Glomerular visceral epithelial cell (primary cell): ENCODE results near the gene JADE2.
"Not testable (repeated sequence)": the region's sequence is repeated elsewhere in the genome, so short reads cannot be mapped to it uniquely, and the experiment has no call there.

Experiments
- DNase-seq: peaks from one replicate; pipeline ENCODE4 v3.0.0-alpha.2; 2016; ENCODE audit errors: extremely low spot score

JADE2 gene

DNA sequence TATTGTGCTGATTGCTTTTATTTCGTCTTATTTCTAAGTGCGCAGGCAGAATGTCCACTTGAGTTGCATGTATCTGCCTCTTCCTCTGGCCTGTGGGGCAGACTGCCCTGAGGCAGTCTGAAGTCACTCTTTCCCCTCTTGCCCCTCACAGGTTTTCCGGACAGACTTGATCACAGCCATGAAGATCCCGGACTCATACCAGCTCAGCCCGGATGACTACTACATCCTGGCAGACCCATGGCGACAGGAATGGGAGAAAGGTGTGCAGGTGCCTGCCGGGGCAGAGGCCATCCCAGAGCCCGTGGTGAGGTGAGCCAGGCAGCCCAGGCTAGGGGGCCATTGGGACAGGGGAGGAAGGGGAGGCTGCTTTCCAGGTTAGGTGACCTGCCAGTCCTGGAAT is 26.4 kb downstream of the JADE2 start:
- peak; percentile 44 for DNase-seq

- DNase-seq = peak; percentile 78
Observed at GRCh38 chr5:134552301-134552700, 26.8 kb downstream of the JADE2 start.

- DNase-seq = not testable (repeated sequence)
Observed at GRCh38 chr5:134552716-134553115, 27.2 kb downstream of the JADE2 start.

DNA sequence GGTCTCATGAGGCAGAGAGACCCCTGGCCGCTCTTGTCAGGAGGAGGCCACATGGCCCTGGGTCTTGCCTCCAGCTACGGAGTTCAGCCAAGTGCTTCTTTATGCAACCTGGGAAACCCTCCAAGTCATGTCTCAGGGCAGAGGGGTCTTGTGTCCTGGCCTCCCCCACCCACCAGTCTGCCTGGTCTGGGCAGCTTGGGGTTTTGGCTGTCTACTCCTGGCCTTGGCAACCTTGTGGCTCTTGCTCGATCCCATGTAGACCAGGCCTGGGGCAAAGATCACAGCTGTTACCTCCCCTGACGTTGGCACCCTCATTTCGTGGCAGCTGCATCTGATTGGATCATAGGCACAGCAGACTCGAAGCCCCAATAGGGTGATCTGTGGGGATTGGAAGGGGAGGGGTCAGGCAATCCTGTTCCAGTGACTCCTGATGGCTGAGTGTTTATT is 28.4 kb downstream of the JADE2 start:
- no peak for DNase-seq

GRCh38 chr5:134554319-134555222 is 29.1 kb downstream of the JADE2 start:
- peak; percentile 84 for DNase-seq

- DNase-seq = peak; percentile 18
Observed at GRCh38 chr5:134555223-134555889, 29.9 kb downstream of the JADE2 start.

GRCh38 chr5:134555890-134556311 is 30.4 kb downstream of the JADE2 start:
- peak; percentile 97 for DNase-seq

GRCh38 chr5:134556588-134556987 is 31.1 kb downstream of the JADE2 start:
- DNase-seq = not testable (repeated sequence)

DNA sequence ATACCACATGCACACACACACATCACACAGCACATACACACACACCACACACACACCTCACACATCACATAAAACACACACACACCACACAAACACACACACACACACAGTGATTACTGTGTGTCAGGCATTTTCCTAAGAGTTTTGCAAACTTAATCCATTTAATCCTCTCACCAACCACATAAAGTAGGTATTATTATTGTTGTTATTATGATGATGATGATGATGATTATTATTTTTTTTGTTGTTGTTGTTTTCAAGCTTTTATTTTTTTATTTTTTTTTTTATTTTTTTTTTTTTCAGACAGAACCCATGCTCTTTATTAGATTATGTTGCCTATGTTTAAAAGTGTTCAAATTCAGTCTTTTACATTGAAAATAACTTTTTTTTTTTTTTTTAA is 31.5 kb downstream of the JADE2 start:
- DNase-seq = no peak

GRCh38 chr5:134559672-134560071 is 34.2 kb downstream of the JADE2 start:
- no peak for DNase-seq

DNA sequence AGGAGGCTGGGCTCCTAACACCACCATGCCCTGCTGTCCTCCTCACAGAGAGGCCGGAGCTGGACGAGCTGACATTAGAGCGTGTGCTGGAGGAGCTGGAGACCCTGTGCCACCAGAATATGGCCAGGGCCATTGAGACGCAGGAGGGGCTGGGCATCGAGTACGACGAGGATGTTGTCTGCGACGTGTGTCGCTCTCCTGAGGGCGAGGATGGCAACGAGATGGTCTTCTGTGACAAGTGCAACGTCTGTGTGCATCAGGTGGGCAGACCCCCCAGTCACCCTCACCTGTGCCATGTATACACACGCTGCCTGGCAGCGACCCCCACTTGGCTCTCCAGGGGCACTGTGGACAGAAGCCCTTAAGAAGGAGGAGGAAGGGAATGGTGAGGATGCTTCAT is 35.2 kb downstream of the JADE2 start:
- DNase-seq = no peak

DNA sequence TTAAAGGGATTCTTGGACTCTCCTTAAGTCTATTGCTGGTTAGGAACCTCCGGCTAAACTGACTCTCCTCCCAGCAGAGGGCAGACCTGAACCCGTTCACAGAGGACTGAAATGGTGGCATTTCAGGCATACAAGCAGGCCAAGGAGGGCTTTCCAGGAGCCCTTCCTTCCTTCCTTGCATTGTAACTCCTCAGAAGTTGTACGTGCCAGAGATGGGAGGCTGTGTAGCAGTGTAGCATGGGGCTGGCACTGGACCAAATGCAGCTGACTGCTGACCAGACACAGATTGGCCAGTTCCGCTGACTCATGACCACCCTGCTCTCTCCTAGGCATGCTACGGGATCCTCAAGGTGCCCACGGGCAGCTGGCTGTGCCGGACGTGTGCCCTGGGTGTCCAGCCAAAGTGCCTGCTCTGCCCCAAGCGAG is 36.4 kb downstream of the JADE2 start:
- DNase-seq = peak; percentile 91

- DNase-seq = no peak
Observed at GRCh38 chr5:134563221-134563620, 37.8 kb downstream of the JADE2 start.

- DNase-seq = no peak
Observed at GRCh38 chr5:134563962-134564361, 38.5 kb downstream of the JADE2 start.

DNA sequence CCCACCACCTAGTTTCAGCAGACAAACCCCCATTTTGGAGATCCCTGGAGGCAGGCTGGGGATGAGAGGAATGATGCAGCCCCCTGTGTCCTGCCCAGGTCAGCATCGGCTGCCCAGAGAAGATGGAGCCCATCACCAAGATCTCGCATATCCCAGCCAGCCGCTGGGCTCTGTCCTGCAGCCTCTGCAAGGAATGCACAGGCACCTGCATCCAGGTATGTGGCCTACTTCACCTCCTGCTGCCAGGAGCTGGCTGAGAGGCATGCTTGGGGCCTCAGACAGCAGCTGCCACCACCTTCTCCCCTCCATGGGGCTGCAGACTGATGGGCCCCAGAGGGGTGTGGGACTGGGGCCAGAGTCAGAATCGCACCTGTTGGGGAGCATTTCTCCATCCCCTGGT is 38.9 kb downstream of the JADE2 start:
- no peak for DNase-seq

DNA sequence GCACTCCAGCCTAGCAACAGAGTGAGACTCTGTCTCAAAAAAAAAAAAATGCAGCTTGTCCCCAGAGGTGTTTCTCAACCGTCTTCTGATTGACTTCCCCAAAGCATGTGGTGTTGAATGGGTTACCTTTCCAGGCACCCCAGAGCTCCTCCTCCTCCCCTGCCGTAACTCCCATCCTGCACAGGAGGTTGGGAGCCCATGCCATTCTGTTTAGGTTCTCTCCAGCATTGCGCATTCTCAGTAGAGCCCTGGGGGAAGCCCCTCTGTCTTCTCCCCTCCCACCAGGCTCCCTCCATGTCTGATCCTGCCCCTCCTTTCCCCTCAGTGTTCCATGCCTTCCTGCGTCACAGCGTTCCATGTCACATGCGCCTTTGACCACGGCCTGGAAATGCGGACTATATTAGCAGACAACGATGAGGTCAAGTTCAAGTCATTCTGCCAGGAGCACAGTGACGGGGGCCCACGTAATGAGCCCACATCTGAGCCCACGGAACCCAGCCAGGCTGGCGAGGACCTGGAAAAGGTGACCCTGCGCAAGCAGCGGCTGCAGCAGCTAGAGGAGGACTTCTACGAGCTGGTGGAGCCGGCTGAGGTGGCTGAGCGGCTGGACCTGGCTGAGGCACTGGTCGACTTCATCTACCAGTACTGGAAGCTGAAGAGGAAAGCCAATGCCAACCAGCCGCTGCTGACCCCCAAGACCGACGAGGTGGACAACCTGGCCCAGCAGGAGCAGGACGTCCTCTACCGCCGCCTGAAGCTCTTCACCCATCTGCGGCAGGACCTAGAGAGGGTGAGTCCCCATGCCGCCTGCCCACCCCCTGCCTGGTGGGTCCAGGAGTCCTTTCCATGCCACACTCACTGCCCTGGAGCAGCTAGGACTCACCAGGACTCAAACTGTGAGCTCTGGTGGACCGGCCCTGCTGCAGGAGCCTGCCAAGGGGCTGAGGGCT is 40.6 kb downstream of the JADE2 start:
- DNase-seq = no peak

DNA sequence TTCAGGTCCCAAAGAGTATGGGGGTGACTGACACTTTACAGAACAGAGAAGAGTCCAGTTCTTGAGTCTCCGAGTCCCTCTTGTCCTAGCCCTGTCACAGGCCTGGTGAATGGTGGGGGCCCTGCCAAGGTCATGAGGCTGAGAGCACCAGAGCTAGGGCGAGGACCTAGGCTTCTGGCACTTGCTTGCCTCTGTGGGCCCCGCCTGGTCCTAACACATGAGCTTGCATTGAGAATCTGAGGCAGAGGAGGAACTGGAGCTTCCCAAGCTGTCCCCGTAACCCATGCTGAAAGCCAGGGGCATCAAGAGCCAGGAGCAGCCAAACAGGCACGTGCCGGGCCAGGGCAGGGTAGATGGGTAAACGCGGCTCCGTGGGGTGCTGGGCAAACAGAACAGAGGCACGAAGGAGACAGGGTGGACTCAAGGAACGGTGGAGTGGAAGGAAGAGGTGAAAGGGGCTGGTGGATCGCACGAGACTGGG is 41.3 kb downstream of the JADE2 start:
- no peak for DNase-seq

GRCh38 chr5:134567641-134568336 is 42.3 kb downstream of the JADE2 start:
- DNase-seq = peak; percentile 58

GRCh38 chr5:134568337-134568700 is 42.8 kb downstream of the JADE2 start:
- DNase-seq = no peak

- peak; percentile 88 for DNase-seq
Observed at GRCh38 chr5:134568761-134569695, 43.6 kb downstream of the JADE2 start.
